Pancreas (tissue), 10 donors: ENCODE results near the gene HMGCS2. TPM values are rescaled to one million over a fixed set of nuclear protein-coding genes. Genes with fewer than 3 reads are reported as not detected.
A peak's percentile ranks its signal among the peaks of the same experiment; 100 is the strongest.

Experiments
- ATAC-seq, 4 donors: fragments of 200-7000 bp; cut with Tn5 transposase; one replicate each; pipeline versions ENCODE4 v1.8.0 to v1.9.1; 2020; ENCODE audit warnings: mild to moderate bottlenecking in 4 of 4, moderate library complexity in 4 of 4
- DNase-seq, 6 donors: peaks; one replicate each; pipeline ENCODE4 v3.0.0-alpha.2; 2020
- FAIRE-seq: peaks from 2 replicates; lab custom pipeline; 2012; peaks lifted over from hg19 to GRCh38; lab: Jason Lieb, UNC
- H3K27ac ChIP-seq, 4 donors: fragments of 200-600 bp; sonication (generic); 1 replicate in 3 of 4; 2 replicates in 1 of 4; pipeline versions ENCODE4 v1.5.0 to v1.8.0; 2020
- H3K27me3 ChIP-seq, 4 donors: fragments of 200-600 bp; one replicate each; pipeline ENCODE4 v1.8.0; 2021
- H3K36me3 ChIP-seq, 3 donors: fragments of 200-600 bp; sonication (generic) in 1 of 3; one replicate each; pipeline versions ENCODE4 v1.5.0 to v1.8.0; 2020 to 2021
- H3K4me1 ChIP-seq, 3 donors: fragments of 200-600 bp; one replicate each; pipeline ENCODE4 v1.8.0; 2021
- H3K4me3 ChIP-seq, 4 donors: fragments of 200-600 bp; sonication (generic) in 2 of 4; one replicate each; pipeline versions ENCODE4 v1.5.0 to v1.8.0; 2020 to 2021
- H3K9me3 ChIP-seq, 4 donors: fragments of 200-600 bp; one replicate each; pipeline ENCODE4 v1.8.0; 2021
- CTCF ChIP-seq, 4 donors: fragments of 200-600 bp; sonication (generic) in 3 of 4; IDR thresholded peaks; one replicate each; pipeline versions ENCODE4 v1.5.0 to v1.8.0; 2021; ENCODE audit warnings: antibody characterized with exemption in 4 of 4
- WGBS, 2 donors: extraction: QIAGEN DNeasy Blood & Tissue Kit; methylation state at CpG; one replicate each; pipeline ENCODE4 v1.1.7; 2013; 5-methylcytosine and 5-hydroxymethylcytosine counted together
- intact Hi-C, 3 donors: fragments of 100-400 bp; cut with DNase I; formaldehyde crosslinking; loops; one replicate each; pipeline versions ENCODE4 v1.11.1 to v1.14.2; 2022
- polyA plus RNA-seq, 2 donors: library from polyadenylated mRNA; stranded (reverse); fragments of 200-250 nt; gene quantifications; one replicate each; pipeline ENCODE4 v1.2.3, GENCODE V29; 2013
- total RNA-seq, 6 donors: library from RNA; stranded (reverse); fragmentation: NEBNext Ultra II Directional in 4 of 6; extraction: Animal tissue kit (Norgen Biotek cat#: 25700) in 4 of 6; gene quantifications; one replicate each; pipeline versions ENCODE4 v1.2.1 to v1.2.4, GENCODE V29; 2021 to 2023
- donor health status: healthy with polysubstance abuse.
- donor health status: DM: no; HTN: no; CAD: no; lungs with moderate emphysema.
- donor health status: DM: no; HTN: no; CAD: no.
- donor health status: control.
- donor health status: control.
- donor health status: Bipolar disorder and iron deficiency.
- donor health status: DM: yes; HTN: yes; CAD: no.
- donor health status: DM: no; HTN: no; CAD: no.
- donor health status: DM: no; HTN: no; CAD: no.
- donor health status: DM: yes; HTN: yes; CAD: no.

Gene HMGCS2
- total RNA-seq (10 to 100 TPM in 1 of 6 donors, under 1 TPM in 3, not detected in 2; 0.26 to 32.2 (median 0.66) TPM), polyA plus RNA-seq (1 to 10 TPM in 1 of 2 donors, under 1 TPM in 1; 0.23 to 5.0 TPM)

GRCh38 chr1:119768778-119769177 is at the start of gene HMGCS2:
TSS of gene HMGCS2 (minus strand) at chr1:119768905. CDS start at chr1:119768844, 61 bp downstream.
- Histone ChIP-seq H3K4me3 (peak within 1 kb of the TSS in 1 of 4 donors; percentile 17), H3K9me3 (no peaks in the 10 kb centered on the region), H3K36me3 (no peaks in the 10 kb centered on the region), H3K27ac (no peak within 1 kb of the TSS), H3K4me1 (peaks cover 10 to 18% (median 16%) of the 10 kb centered on the region in 3 donors), H3K27me3 (no peaks in the 10 kb centered on the region)
- 44 to 47% methylated on average over 8 of the region's 8 CpGs for WGBS, 2 donors
- DNase-seq (peak in 2 of 6 donors; percentile 49 to 67), ATAC-seq (peak; percentile 49 to 79 (median 72)), FAIRE-seq (no peak)
- intact Hi-C loops: no loop called here
- TF ChIP-seq CTCF (IDR thresholded peaks at IDR 0.05): no peak

- DNase-seq (no peak), FAIRE-seq (no peak), ATAC-seq (no peak)
- Histone ChIP-seq H3K27ac (no peak overlapping the region), H3K4me3 (no peak overlapping the region), H3K9me3 (no peaks in the 10 kb centered on the region), H3K27me3 (no peaks in the 10 kb centered on the region), H3K36me3 (no peaks in the 10 kb centered on the region), H3K4me1 (no peaks in the 10 kb centered on the region)
- no peak for TF ChIP-seq CTCF (IDR thresholded peaks at IDR 0.05)
- 85 to 92% methylated on average over 2 of the region's 2 CpGs for WGBS, 2 donors
- intact Hi-C loops: no loop called here
Observed at GRCh38 chr1:119818181-119818580, 49.5 kb upstream of the HMGCS2 start.

DNA sequence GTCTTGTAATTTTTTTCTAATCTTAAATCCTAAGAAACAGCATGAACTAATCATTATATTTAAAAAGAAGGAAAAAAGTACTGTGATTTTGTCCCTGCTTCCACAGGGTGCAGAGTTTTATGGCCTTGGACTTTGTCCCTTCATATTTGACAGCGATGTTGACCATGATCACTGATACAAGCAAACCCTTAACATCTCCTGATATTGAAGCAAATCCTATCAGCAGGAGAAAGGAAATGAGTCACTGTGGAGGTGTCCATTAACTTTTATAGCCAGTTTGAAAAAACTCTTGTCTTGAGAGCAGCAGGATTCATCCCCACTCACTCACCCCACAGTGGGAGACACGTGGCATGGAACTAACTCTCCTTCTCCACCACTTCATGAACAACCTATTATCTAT is 47.7 kb upstream of the HMGCS2 start:
- WGBS, 2 donors: 35 to 36% methylated on average over 2 of the region's 2 CpGs
- no peak overlapping the region for H3K27ac ChIP-seq
- H3K9me3 ChIP-seq: no peaks in the 10 kb centered on the region
- FAIRE-seq (no peak), DNase-seq (no peak), ATAC-seq (peak in 2 of 4 donors; percentile 31 to 60)
- no peak overlapping the region for H3K4me3 ChIP-seq
- H3K36me3 ChIP-seq: no peaks in the 10 kb centered on the region
- H3K27me3 ChIP-seq: no peaks in the 10 kb centered on the region
- TF ChIP-seq CTCF (IDR thresholded peaks at IDR 0.05): no peak
- intact Hi-C loops: no loop called here
- H3K4me1 ChIP-seq: no peaks in the 10 kb centered on the region

GRCh38 chr1:119815928-119816327 is 47.2 kb upstream of the HMGCS2 start:
- no peaks in the 10 kb centered on the region for H3K36me3 ChIP-seq
- H3K27ac ChIP-seq: no peak overlapping the region
- H3K4me3 ChIP-seq: no peak overlapping the region
- ATAC-seq: no peak
- intact Hi-C loops: no loop called here
- WGBS, 2 donors: 76 to 79% methylated on average over 7 of the region's 7 CpGs
- TF ChIP-seq CTCF (IDR thresholded peaks at IDR 0.05): no peak
- no peaks in the 10 kb centered on the region for H3K4me1 ChIP-seq
- no peak for FAIRE-seq
- H3K9me3 ChIP-seq: no peaks in the 10 kb centered on the region
- no peak for DNase-seq
- H3K27me3 ChIP-seq: no peaks in the 10 kb centered on the region

DNA sequence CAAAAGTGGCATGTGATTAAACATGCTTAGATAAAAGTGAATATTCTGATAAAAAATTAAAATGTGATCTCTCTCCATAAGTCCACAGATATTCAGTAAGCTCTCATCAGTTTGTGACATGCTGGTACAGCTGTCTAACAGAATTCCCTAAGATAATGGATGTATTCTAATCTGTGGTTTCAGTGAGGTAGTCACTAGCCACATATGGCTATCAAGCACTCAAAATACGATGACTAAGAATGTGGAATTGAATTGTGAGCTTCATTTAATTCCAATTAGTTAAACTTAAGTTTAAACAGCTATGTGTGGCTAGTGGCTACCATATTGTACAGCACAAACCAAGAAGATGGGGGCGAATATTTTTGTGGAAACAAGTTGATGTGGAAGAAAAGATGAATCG is 46.7 kb upstream of the HMGCS2 start:
- FAIRE-seq (no peak), DNase-seq (no peak), ATAC-seq (no peak)
- no peaks in the 10 kb centered on the region for H3K9me3 ChIP-seq
- no peak for TF ChIP-seq CTCF (IDR thresholded peaks at IDR 0.05)
- no peak overlapping the region for H3K27ac ChIP-seq
- no peak overlapping the region for H3K4me3 ChIP-seq
- H3K36me3 ChIP-seq: no peaks in the 10 kb centered on the region
- H3K4me1 ChIP-seq: no peaks in the 10 kb centered on the region
- intact Hi-C loops: no loop called here
- H3K27me3 ChIP-seq: no peaks in the 10 kb centered on the region
- 82 to 84% methylated on average over 3 of the region's 3 CpGs for WGBS, 2 donors
